ENCODE results near the gene FARP1.

The FARP1 gene

GRCh38 chr13:98399756-98400155 is 256.9 kb downstream of the FARP1 start:
- TF ChIP-seq, protein P1, sequence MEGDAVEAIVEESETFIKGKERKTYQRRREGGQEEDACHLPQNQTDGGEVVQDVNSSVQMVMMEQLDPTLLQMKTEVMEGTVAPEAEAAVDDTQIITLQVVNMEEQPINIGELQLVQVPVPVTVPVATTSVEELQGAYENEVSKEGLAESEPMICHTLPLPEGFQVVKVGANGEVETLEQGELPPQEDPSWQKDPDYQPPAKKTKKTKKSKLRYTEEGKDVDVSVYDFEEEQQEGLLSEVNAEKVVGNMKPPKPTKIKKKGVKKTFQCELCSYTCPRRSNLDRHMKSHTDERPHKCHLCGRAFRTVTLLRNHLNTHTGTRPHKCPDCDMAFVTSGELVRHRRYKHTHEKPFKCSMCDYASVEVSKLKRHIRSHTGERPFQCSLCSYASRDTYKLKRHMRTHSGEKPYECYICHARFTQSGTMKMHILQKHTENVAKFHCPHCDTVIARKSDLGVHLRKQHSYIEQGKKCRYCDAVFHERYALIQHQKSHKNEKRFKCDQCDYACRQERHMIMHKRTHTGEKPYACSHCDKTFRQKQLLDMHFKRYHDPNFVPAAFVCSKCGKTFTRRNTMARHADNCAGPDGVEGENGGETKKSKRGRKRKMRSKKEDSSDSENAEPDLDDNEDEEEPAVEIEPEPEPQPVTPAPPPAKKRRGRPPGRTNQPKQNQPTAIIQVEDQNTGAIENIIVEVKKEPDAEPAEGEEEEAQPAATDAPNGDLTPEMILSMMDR (IDR thresholded peaks at IDR 0.05; ENCODE audit: control extremely low read depth, extremely low read depth, low read depth, missing control alignments), result no peak
- ChIA-PET CTCF (interaction anchor here (0.7 to 1.1 kb wide), 2 partner anchors 9 to 14 kb away, joined by 3 read pairs; no protein-coding TSS in a partner anchor), POLR2A (no interaction called here)
- DNase-seq (ENCODE audit: extremely low spot score), result no peak

DNA sequence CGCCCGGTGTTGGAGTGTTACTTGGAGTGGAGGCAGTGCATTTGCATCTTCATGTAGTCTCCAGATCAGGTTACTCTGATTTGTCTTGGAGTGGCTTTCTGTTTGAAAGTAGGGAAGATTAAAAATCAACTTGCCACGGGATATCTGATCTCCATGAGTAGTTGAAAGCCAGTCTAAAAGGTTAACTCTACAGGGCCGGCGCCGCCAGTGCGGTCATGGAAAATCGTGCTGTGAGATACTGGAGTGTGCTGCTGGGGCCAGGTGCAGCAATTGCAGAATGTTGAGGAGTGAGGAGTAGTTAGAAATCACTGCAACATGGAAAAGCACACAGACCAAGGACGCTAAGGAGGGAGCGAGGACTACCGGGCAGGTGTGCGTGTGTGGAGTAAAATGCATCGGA is 259.0 kb downstream of the FARP1 start:
- no peak for DNase-seq (ENCODE audit: extremely low spot score)
- POLR2A ChIA-PET, result no interaction called here
- CTCF ChIA-PET, result interaction anchor here (1.6 kb wide), 1 partner anchor 43 kb away, joined by 3 read pairs; no protein-coding TSS in a partner anchor

DNA sequence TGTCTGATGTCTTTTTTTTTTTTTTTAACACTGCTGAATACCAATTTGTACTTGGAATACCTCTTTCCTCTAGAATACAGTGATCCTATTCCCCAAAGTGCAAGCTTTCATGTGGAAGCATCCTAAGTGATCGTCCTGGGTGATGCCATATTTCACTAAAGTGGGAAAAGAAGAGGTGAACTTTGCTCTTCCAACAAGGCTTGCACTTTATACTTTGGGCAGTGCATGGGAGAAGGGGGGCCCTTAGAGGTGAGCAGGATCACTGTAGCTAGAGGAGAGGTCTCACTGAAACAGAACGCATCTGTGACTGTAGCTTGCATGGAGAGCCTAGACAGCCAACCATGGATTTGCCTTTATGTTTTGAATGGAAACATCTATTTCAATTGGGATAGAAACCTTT is 260.2 kb downstream of the FARP1 start:
- no peak for DNase-seq (ENCODE audit: extremely low spot score)
- TF ChIP-seq, protein P1 (IDR thresholded peaks at IDR 0.05; ENCODE audit: control extremely low read depth, extremely low read depth, low read depth, missing control alignments), result no peak
- POLR2A ChIA-PET, result no interaction called here
- CTCF ChIA-PET, result interaction anchor here (1.0 to 1.6 kb wide), 3 partner anchors 13 to 42 kb away, joined by 3 to 4 read pairs (median 3); no protein-coding TSS in a partner anchor

More for the DNA sequence above, 259.0 kb downstream of the FARP1 start:
- TF ChIP-seq, protein P1 (IDR thresholded peaks at IDR 0.05; ENCODE audit: control extremely low read depth, extremely low read depth, low read depth, missing control alignments), result no peak

- CTCF ChIA-PET, result interaction anchor here (1.0 to 3.2 kb wide), 2 partner anchors 19 to 248 kb away, joined by 3 to 12 read pairs; no protein-coding TSS in a partner anchor
- TF ChIP-seq, protein P1 (IDR thresholded peaks at IDR 0.05; ENCODE audit: control extremely low read depth, extremely low read depth, low read depth, missing control alignments), result peak; percentile 5
- POLR2A ChIA-PET, result no interaction called here
Observed at GRCh38 chr13:98405107-98405571, 262.2 kb downstream of the FARP1 start.

GRCh38 chr13:98405690-98406344 is 262.9 kb downstream of the FARP1 start:
- DNase-seq (ENCODE audit: extremely low spot score), result no peak
- CTCF ChIA-PET, result interaction anchor here (1.0 to 3.2 kb wide), 2 partner anchors 20 to 247 kb away, joined by 3 to 12 read pairs; no protein-coding TSS in a partner anchor
- TF ChIP-seq, protein P1 (IDR thresholded peaks at IDR 0.05; ENCODE audit: control extremely low read depth, extremely low read depth, low read depth, missing control alignments), result no peak
- POLR2A ChIA-PET, result no interaction called here

More at GRCh38 chr13:98405107-98405571, 262.2 kb downstream of the FARP1 start:
- DNase-seq (ENCODE audit: extremely low spot score), result no peak

DNA sequence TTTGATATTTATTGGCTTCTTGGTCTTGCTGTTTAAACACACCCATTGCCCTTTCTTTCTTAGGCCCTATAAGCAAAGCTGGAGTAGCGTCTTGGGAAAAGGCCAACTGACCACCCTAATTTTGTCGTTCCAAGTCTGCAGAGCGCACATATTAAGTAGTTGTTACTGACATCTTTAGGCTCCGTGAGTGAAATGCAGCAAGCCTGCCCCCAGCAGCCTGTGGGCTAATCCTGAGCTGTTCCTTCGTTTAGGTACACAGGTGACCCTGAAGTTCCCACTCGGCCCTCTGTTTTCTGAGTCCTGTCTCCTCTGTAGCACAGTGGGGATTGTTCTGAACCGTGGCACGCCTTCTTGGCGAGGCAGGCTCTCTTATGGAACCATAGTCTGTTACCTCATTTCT is 263.5 kb downstream of the FARP1 start:
- TF ChIP-seq, protein P1 (IDR thresholded peaks at IDR 0.05; ENCODE audit: control extremely low read depth, extremely low read depth, low read depth, missing control alignments), result no peak
- ChIA-PET CTCF (interaction anchor here (0.7 to 3.2 kb wide), 3 partner anchors 12 to 246 kb away, joined by 3 to 12 read pairs (median 3); no protein-coding TSS in a partner anchor), POLR2A (no interaction called here)
- no peak for DNase-seq (ENCODE audit: extremely low spot score)
